Measurements from ENCODE around the gene HLCS. TPM values are rescaled to one million over a fixed set of nuclear protein-coding genes. Genes with fewer than 3 reads are reported as not detected.

The HLCS gene
- total RNA-seq, 1 donor from 2014 or later: 15.0 TPM

DNA sequence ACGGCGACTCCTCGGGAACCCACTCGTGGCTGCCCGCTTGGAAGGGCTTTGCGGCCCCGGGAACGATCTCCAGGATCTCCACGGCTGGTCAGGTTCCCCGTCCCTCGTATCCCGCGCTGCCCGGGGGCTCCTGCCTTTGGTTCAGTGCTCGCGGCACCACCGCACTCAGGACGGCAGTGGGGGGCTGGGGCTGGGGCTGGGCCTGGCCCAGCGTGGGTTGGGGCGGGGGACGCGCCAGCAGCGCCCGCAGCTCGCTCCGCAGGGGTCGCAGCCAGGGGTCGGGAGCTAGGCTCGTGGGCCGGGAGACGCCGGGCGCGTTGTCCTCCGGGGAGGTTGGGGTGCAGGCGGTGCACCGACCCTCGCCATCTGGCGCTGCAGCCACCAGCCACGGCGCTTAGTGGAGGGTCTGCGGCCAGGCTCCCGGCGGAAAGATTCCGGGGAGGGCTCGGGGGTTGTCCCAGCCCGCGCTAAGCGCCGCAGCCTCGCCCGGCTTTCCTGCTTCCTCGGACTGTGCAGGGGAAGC is 258.6 kb downstream of the HLCS start:
- peak; percentile 51 for DNase-seq (ENCODE audit: low spot score)
- intact Hi-C loops (cut with DNase I): no loop called here
- no peak for ATAC-seq

- no peak for ATAC-seq
- DNase-seq (ENCODE audit: low spot score): peak; percentile 51
- intact Hi-C loops (cut with DNase I): no loop called here
Observed at GRCh38 chr21:36706951-36707762, 259.3 kb downstream of the HLCS start.

DNA sequence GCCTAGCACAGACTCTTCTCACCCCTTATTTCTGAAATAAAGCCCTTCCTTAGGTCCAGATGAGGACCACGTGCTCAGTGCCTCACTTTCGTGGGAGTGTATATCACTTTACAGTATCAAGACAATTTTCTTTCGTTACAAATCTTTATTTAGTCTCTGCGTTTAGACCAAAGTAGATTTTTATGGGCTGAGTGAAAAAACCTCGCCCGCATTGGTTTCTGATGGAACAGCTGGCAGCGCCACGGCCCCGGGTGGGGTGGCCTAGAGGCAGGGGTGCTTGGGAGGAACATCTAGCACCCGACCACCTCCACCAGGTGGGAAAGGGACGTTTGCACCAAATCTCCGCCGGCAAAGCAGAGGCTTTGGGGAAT is 260.0 kb downstream of the HLCS start:
- ATAC-seq (no peak), DNase-seq (ENCODE audit: low spot score) (peak; percentile 43)
- intact Hi-C loops (cut with DNase I): no loop called here

- ATAC-seq (no peak), DNase-seq (ENCODE audit: low spot score) (peak; percentile 34)
- intact Hi-C loops (cut with DNase I): no loop called here
Observed at GRCh38 chr21:36705679-36706481, 260.6 kb downstream of the HLCS start.

DNA sequence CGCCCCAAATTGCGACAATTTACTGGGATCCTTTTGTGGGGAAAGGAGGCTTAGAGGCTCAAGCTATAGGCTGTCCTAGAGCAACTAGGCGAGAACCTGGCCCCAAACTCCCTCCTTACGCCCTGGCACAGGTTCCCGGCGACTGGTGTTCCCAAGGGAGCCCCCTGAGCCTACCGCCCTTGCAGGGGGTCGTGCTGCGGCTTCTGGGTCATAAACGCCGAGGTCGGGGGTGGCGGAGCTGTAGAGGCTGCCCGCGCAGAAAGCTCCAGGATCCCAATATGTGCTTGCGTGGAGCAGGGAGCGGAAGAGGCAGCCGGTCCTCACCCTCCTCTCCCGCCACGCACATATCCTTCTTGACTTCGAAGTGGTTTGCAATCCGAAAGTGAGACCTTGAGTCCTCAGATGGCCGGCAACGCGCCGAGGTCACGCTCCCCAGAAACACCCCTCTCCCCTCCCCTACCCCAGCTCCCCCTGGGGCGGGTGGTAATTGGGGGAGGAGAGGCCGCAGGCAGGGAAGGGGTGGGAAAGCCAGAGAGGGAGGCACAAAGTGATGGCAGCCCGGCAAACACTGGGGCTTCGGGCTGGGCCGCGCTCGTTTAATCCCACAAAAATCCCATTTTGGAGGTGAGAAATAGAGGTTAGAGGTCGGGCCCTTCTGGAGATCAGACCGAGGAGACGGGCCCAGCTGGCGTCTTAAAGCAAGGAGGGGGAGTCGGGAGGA is 261.4 kb downstream of the HLCS start:
- ATAC-seq: no peak

GRCh38 chr21:36704281-36704957 is 262.1 kb downstream of the HLCS start:
- intact Hi-C loops (cut with DNase I): no loop called here
- ATAC-seq: no peak
- peak; percentile 52 for DNase-seq (ENCODE audit: low spot score)

More for the DNA sequence above, 261.4 kb downstream of the HLCS start:
- peak; percentile 49 for DNase-seq (ENCODE audit: low spot score)
- intact Hi-C loops (cut with DNase I): no loop called here

DNA sequence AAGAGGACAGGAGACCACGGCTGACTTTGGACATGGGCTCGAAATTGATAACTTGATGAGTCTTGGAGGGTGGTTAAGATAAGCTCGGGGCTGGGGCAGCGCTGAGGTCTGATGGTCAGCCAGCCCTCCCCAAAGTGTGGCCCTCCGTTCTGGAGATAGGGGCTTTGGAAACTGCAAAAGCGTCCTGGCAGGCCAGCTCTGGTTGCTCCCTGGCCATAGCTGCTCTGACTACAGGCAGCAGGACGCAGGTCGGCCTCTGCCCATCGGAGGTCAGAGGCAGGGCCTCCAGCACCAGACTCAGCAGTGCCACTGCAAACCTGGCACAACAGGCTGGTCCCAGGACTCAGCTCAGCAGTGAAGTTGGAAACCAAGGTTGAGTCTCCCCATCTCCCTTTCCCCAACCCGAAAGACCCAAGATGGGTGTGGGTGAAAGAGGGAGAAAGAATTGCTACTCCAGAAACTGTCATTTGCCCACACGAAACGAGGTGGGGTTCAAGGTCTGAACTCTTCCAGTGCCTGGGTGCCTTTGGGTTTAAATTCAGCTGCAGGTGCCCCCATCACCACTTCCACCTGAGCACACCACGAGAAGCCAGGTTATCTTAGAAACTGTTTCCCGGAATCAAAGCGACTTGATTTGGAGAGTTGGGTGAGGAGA is 262.7 kb downstream of the HLCS start:
- no peak for ATAC-seq
- DNase-seq (ENCODE audit: low spot score): peak; percentile 32
- intact Hi-C loops (cut with DNase I): no loop called here

- intact Hi-C loops (cut with DNase I): no loop called here
- no peak for DNase-seq (ENCODE audit: low spot score)
- ATAC-seq: no peak
Observed at GRCh38 chr21:36703123-36703522, 263.3 kb downstream of the HLCS start.

GRCh38 chr21:36702622-36702968 is 263.9 kb downstream of the HLCS start:
- intact Hi-C loops (cut with DNase I): no loop called here
- DNase-seq (ENCODE audit: low spot score) (peak; percentile 7), ATAC-seq (no peak)

DNA sequence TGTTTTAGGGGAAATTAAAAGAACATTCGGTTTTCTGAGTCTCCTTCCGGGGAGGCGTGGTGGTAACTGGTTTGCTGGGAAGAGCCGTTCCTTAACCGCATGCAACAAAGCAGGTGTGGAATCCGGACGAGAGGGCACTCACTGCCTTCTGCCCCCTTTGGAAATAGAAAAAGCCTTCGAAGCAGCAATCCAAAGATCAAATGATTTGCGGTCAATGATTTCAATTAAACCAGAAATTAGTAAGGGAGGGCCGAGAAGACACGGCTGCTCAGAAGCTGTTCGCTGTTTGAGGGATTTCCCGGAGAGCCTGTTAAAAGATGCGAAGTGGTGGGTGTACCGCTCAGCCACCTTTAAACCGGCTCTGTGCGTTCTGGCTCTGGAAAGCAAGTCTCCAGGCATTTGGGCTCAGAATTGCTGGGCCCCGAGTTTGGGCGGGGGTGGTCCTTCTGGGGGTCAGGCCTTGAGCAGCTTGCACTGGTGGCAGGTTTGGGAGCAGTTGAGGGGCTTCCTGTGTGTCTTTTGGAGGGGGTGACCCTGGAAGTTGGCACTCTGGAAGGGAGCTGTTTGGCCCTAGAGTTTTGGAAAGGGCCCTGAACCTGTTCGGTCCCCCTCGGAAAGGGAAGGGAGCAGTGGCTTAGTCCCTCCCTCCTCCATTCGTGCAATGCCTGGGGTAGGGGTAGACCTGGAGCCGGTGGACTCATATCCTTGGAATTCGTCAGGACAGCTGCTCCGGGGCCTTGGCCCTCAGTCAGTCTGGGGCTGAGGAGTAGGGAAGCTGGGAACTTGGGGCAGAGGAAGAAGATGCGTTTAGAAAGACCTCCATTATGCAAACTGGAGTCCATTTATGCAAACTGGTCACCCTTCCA is 264.5 kb downstream of the HLCS start:
- DNase-seq (ENCODE audit: low spot score) (peak; percentile 30), ATAC-seq (no peak)
- intact Hi-C loops (cut with DNase I): no loop called here

DNA sequence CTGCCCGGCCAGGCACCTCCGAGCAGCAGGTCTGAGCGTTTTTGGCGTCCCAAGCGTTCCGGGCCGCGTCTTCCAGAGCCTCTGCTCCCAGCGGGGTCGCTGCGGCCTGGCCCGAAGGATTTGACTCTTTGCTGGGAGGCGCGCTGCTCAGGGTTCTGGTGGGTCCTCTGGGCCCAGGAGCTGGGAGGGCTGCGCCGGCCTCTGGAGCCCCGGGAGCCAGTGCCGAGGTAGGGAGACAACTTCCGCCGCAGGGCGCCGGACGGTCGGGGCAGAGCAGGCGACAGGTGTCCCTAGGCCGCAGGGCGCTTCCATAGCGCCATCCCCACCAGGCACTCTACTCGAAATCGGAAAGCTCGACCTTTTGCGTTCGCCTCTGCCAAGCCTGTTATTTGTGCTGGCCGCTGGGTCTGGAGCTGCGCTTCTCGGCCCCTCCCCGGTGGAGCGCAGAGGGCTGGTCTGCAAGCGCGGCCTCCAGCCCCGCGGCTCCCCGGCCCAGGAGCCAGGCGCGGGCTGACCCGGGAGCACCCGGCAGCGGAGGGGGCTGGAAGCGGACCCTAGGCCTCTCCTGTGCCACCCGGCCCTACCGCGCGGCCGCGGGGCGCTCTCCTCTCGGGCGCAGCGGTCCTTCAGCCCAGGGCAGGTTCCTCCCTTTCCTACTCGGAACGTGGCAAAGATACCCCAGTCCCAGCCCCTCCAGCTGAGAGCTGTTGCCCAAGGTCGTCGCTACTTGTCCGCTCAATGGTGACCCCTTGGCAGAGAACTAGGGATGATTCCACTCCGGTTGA is 265.3 kb downstream of the HLCS start:
- DNase-seq (ENCODE audit: low spot score) (no peak), ATAC-seq (no peak)
- intact Hi-C loops (cut with DNase I): no loop called here

Other genes starting within 250 kb of the HLCS start
- not detected for gene RIPPLY3, start 40.0 kb upstream of the HLCS start, total RNA-seq
- 34.5 TPM for gene PIGP, start 106.4 kb upstream of the HLCS start, total RNA-seq
- 146 TPM for gene TTC3, start 106.6 kb upstream of the HLCS start, total RNA-seq

All from sciatic nerve (tissue), 2 donors.